Activated naive CD4-positive, alpha-beta T cell treated with anti-CD3 and anti-CD28 coated beads, Interleukin-2, amount 50 U/mL, for 24 hours (primary cell): ENCODE results near the gene KLF7.
A peak's percentile ranks its signal among the peaks of the same experiment; 100 is the strongest.

Experiments used
- H3K27ac Mint-ChIP-seq: one replicate; pipeline ENCODE4 v1.8.0; 2021; ENCODE audit warnings: mild to moderate bottlenecking, mixed read lengths
- H3K27me3 Mint-ChIP-seq: one replicate; pipeline ENCODE4 v1.8.0; 2021; ENCODE audit warnings: mixed read lengths
- H3K36me3 Mint-ChIP-seq: one replicate; pipeline ENCODE4 v1.8.0; 2021; ENCODE audit warnings: mixed read lengths
- H3K4me1 Mint-ChIP-seq: one replicate; pipeline ENCODE4 v1.8.0; 2021; ENCODE audit warnings: mixed read lengths
- H3K4me3 Mint-ChIP-seq: one replicate; pipeline ENCODE4 v1.8.0; 2021; ENCODE audit warnings: mild to moderate bottlenecking, mixed read lengths
- H3K9me3 Mint-ChIP-seq: one replicate; pipeline ENCODE4 v1.8.0; 2021; ENCODE audit warnings: mixed read lengths

The KLF7 gene

GRCh38 chr2:207083361-207084110, 82.2 kb downstream of the KLF7 start:
- H3K27ac Mint-ChIP-seq: peak overlapping the region; percentile 36
- H3K36me3 Mint-ChIP-seq: peaks cover 33% of the 10 kb centered on the region
- no peak overlapping the region for H3K4me3 Mint-ChIP-seq
- no peaks in the 10 kb centered on the region for H3K9me3 Mint-ChIP-seq
- H3K4me1 Mint-ChIP-seq: peaks cover 7% of the 10 kb centered on the region
- H3K27me3 Mint-ChIP-seq: no peaks in the 10 kb centered on the region

GRCh38 chr2:207082619-207083018, 83.1 kb downstream of the KLF7 start:
- peaks cover 29% of the 10 kb centered on the region for H3K36me3 Mint-ChIP-seq
- H3K4me3 Mint-ChIP-seq: no peak overlapping the region
- H3K27me3 Mint-ChIP-seq: no peaks in the 10 kb centered on the region
- H3K9me3 Mint-ChIP-seq: no peaks in the 10 kb centered on the region
- no peaks in the 10 kb centered on the region for H3K4me1 Mint-ChIP-seq
- peak overlapping the region; percentile 69 for H3K27ac Mint-ChIP-seq

GRCh38 chr2:207078186-207078798, 87.5 kb downstream of the KLF7 start:
- Mint-ChIP-seq H3K27me3 (no peaks in the 10 kb centered on the region), H3K9me3 (no peaks in the 10 kb centered on the region), H3K4me3 (no peak overlapping the region), H3K36me3 (peaks cover 14% of the 10 kb centered on the region), H3K4me1 (peaks cover 30% of the 10 kb centered on the region), H3K27ac (peak overlapping the region; percentile 48)

- Mint-ChIP-seq H3K9me3 (no peaks in the 10 kb centered on the region), H3K27me3 (peaks cover 2% of the 10 kb centered on the region), H3K36me3 (peaks cover 14% of the 10 kb centered on the region), H3K27ac (no peak overlapping the region), H3K4me1 (peaks cover 35% of the 10 kb centered on the region), H3K4me3 (no peak overlapping the region)
These were observed 88.5 kb downstream of the KLF7 start for GRCh38 chr2:207077266-207077665.

DNA sequence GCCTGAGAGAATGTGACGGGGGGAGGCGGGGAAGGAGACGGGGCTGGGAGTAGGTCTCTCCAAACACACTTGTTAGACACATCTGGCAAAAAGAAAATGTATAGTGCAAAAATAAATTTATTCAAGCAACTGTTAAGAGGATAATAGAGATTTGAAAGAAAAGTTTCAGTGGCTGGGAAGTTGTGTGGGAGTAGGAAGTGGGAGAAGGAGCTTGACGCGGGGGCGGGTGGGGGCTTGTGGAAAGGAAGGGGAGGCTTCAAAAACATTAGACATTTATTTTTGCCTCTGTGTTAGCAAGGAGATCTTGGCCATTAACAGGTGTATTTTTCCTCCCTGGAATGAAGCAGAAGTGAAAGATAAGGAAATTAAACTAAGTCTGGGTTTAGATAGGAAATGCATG, 90.3 kb downstream of the KLF7 start:
- H3K4me3 Mint-ChIP-seq: no peak overlapping the region
- no peak overlapping the region for H3K27ac Mint-ChIP-seq
- H3K4me1 Mint-ChIP-seq: peaks cover 35% of the 10 kb centered on the region
- H3K9me3 Mint-ChIP-seq: no peaks in the 10 kb centered on the region
- peaks cover 2% of the 10 kb centered on the region for H3K27me3 Mint-ChIP-seq
- peaks cover 8% of the 10 kb centered on the region for H3K36me3 Mint-ChIP-seq

DNA sequence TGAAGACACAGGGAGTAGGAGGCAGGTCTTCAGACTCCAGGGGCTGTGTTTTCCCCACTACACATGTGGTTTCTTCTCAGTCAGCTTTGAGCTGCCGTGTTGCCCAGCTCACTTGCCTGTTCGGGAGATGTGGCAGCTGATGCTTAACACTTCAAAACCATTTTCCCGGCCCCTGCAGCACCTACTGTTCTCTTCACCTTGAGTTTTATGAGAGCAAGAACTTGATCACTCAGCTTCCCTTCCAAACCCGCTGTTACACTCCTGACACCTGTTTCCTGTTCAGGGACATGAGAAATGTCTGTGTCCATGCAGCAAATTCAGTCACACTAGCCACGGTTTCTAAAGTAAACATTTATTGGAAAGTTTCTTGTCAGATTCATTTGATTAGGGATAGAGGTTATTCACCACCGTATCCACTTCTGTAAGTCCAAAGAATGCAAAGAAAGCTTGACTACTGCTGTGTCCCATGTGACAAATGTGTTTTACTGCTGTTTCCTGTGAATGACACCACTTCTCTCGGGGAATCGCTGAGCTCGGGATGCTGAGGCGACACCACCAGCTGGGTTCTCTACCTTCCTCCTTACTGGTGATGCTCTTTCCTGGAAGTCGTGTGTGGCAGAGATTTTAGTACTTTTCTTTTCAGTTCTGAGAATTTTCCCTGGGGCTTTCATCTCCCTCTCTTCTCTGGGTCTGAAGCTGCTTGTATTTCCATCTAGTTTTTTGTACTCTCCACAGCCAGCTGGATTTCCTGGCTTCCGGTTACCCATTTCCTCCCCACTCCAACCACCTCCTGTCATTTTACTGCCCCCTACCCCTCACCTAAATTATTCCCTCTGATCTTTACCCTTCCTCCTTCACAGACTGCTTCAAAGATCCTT, 91.7 kb downstream of the KLF7 start:
- Mint-ChIP-seq H3K4me1 (peaks cover 35% of the 10 kb centered on the region), H3K27me3 (peaks cover 2% of the 10 kb centered on the region), H3K27ac (peak overlapping the region; percentile 68), H3K4me3 (peak overlapping the region; percentile 61), H3K9me3 (no peaks in the 10 kb centered on the region), H3K36me3 (no peaks in the 10 kb centered on the region)

- Mint-ChIP-seq H3K36me3 (no peaks in the 10 kb centered on the region), H3K4me1 (peaks cover 35% of the 10 kb centered on the region), H3K27ac (peak overlapping the region; percentile 68), H3K4me3 (peak overlapping the region; percentile 61), H3K27me3 (peaks cover 2% of the 10 kb centered on the region), H3K9me3 (no peaks in the 10 kb centered on the region)
These were observed 92.3 kb downstream of the KLF7 start for GRCh38 chr2:207073412-207073800.

DNA sequence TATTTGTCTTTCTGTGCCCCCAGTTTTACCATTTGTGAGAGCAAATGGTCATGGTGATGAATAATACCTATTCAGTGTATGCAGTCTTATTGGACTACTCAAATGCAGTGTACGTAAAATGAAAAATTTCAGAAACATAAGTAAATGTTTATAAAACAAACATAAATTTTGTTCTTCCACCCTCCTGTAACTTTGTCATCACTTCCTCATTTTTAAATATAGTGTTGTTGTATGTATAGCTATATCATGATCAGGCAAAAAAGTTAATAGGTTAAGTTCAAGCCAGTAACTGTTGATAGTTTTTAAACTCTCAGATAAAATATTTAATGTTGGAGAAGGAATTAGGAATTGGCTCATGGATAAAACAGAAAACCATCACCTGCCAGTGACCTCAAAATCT, 93.2 kb downstream of the KLF7 start:
- Mint-ChIP-seq H3K36me3 (no peaks in the 10 kb centered on the region), H3K27ac (no peak overlapping the region), H3K27me3 (peaks cover 2% of the 10 kb centered on the region), H3K9me3 (no peaks in the 10 kb centered on the region), H3K4me1 (peaks cover 35% of the 10 kb centered on the region), H3K4me3 (no peak overlapping the region)

DNA sequence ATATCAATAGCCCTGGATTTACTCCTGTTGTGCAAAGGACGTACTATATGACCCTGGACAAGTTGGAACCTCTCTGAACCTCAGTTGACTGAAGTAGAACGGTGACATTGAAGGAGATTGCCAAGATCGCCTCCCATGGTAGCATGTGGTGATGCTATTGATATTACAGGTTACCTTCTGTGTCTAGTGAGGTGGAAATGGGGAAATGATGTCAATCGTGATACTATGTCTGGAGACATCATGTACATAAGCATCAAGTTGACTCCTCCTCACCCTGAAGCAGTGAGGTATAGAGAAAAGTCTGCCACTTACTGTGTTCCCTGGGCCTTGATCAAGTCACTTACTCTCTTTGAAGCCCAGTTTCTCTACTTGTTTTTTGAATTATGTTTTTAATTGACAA, 93.9 kb downstream of the KLF7 start:
- peaks cover 2% of the 10 kb centered on the region for H3K27me3 Mint-ChIP-seq
- no peaks in the 10 kb centered on the region for H3K36me3 Mint-ChIP-seq
- no peaks in the 10 kb centered on the region for H3K9me3 Mint-ChIP-seq
- peaks cover 35% of the 10 kb centered on the region for H3K4me1 Mint-ChIP-seq
- H3K4me3 Mint-ChIP-seq: no peak overlapping the region
- no peak overlapping the region for H3K27ac Mint-ChIP-seq

DNA sequence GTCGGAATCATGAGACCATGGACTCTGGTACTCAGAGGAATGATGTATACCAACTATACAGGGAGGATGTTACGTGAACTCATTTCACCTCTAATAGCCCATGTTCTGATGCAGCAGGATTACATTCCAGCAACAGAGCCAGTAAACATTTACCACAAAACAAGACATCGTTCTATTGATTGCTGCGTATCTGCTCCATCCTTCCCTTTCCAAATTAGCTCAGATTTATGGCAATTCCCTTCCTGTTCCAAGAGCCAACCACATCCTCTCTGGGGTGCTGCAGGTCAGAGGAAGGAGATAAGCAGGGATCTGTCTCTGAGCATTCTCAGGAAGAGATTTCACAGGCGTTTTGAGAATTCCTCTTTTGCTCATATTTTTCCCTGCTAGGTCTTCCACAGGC, 98.3 kb downstream of the KLF7 start:
- no peaks in the 10 kb centered on the region for H3K36me3 Mint-ChIP-seq
- H3K4me3 Mint-ChIP-seq: no peak overlapping the region
- peaks cover 2% of the 10 kb centered on the region for H3K27me3 Mint-ChIP-seq
- no peak overlapping the region for H3K27ac Mint-ChIP-seq
- no peaks in the 10 kb centered on the region for H3K9me3 Mint-ChIP-seq
- no peaks in the 10 kb centered on the region for H3K4me1 Mint-ChIP-seq

DNA sequence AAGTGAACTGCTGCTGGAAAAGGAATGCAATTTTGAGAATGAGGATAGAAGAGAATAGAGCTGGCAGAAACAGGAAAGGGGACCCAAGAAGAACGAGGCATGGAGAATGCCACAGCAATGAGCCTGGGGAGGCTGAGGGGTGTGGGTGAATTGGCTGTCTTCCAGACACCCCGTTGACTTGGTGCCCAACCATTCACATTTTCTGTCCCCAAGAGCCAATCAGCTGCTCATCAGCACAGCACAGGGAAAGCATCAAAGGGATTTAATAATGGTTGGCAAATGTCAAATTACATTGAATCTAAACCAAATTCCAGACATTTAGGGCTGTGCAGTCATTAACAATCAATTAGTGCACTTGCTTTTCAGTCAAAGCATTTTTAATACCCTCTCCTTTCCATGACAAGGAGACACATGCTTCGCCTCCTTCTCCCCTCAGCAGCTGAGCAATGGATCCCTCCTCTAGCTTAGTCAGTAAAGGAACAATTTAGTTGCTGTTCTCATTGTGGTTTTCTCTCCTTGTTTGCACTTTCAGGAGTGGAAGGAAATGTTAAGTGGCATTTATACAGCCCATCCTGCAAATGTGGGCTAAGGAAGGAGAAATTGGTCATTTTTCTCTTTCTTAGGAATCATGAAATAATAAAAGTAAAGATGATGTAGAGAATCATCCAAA, 98.8 kb downstream of the KLF7 start:
- Mint-ChIP-seq H3K27ac (no peak overlapping the region), H3K27me3 (no peaks in the 10 kb centered on the region), H3K4me1 (no peaks in the 10 kb centered on the region), H3K4me3 (no peak overlapping the region), H3K9me3 (no peaks in the 10 kb centered on the region), H3K36me3 (no peaks in the 10 kb centered on the region)

GRCh38 chr2:207066166-207066565, 99.6 kb downstream of the KLF7 start:
- H3K36me3 Mint-ChIP-seq: no peaks in the 10 kb centered on the region
- H3K27ac Mint-ChIP-seq: no peak overlapping the region
- H3K9me3 Mint-ChIP-seq: no peaks in the 10 kb centered on the region
- no peak overlapping the region for H3K4me3 Mint-ChIP-seq
- H3K27me3 Mint-ChIP-seq: no peaks in the 10 kb centered on the region
- H3K4me1 Mint-ChIP-seq: no peaks in the 10 kb centered on the region

DNA sequence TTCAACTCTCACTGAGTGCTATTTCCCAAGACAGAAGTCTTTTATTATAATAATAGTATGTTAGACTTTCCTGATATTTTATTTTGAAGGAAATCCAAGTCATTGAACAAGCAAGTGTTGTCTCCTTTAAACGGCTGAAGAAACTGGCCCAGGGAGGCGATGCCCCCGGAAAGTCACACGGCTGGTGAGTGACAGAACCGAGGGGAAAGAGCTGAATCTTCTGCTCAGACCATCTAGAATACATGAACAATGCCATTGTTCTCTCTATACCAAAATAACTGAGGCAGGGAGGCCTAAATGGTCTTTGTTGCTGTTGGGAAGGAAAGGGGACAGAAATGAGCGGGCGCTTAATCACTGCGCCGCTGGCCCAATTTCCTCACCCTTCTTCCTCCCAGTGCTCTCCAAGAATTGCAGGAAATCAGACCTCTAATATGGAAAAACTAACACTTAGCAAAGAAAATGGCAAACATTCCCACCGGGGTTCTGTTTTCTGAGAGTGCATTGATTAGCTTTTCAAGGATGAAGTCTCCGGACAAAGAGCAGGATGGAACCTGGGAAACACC, 101.5 kb downstream of the KLF7 start:
- H3K9me3 Mint-ChIP-seq: no peaks in the 10 kb centered on the region
- no peaks in the 10 kb centered on the region for H3K4me1 Mint-ChIP-seq
- H3K4me3 Mint-ChIP-seq: no peak overlapping the region
- H3K27me3 Mint-ChIP-seq: no peaks in the 10 kb centered on the region
- no peak overlapping the region for H3K27ac Mint-ChIP-seq
- no peaks in the 10 kb centered on the region for H3K36me3 Mint-ChIP-seq

DNA sequence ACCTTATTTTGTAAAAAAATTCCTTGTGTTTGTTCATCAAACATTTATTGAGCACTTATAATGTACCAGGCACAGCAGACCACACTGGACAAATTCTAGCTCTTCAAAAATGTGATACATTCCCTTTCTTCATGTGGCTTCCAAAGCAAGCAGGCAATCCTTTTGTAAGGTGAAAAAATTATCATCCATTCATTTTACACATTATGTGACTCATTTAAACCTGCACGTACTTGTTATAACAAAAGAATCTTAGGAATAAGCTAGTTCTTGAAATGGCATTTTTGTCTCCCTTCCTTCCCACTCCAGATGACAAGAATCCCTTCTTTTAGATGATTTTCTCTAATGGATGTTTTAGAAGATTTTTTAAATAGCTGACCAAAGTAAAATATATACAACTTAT, 104.6 kb downstream of the KLF7 start:
- Mint-ChIP-seq H3K4me1 (no peaks in the 10 kb centered on the region), H3K27ac (no peak overlapping the region), H3K27me3 (no peaks in the 10 kb centered on the region), H3K36me3 (no peaks in the 10 kb centered on the region), H3K9me3 (no peaks in the 10 kb centered on the region), H3K4me3 (no peak overlapping the region)

DNA sequence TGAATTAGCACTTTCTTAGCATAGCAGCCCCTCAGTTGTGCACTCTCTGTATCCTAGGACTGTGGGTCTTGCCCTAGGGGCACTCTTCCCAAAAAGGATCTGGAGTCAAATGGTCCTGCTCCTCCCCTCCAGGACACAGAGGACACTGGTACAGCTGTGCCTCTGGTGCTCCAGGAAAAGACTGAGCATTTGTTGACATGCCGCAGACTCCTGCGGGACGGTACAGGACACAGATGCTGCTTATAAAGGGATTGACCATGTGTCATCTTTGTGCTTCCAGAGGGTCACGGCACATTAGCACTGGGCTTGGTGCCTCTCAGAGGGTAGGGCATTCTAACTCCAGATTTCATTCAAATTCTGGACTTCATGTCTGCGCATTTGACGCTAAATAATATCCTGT, 110.5 kb downstream of the KLF7 start:
- Mint-ChIP-seq H3K4me3 (no peak overlapping the region), H3K9me3 (no peaks in the 10 kb centered on the region), H3K36me3 (no peaks in the 10 kb centered on the region), H3K4me1 (no peaks in the 10 kb centered on the region), H3K27me3 (no peaks in the 10 kb centered on the region), H3K27ac (no peak overlapping the region)
